ENCODE measurements around the gene IDI1.

Gene IDI1

GRCh38 chr10:992467-992866 is 56.5 kb downstream of the IDI1 start:
- DNase-seq: no peak

GRCh38 chr10:990808-991207 is 58.1 kb downstream of the IDI1 start:
- DNase-seq: no peak
